Lower lobe of right lung (tissue), 2 donors: ENCODE data around the gene TOR1B. TPM values are rescaled to one million over a fixed set of nuclear protein-coding genes. Genes with fewer than 3 reads are reported as not detected.

Source experiments
- ATAC-seq, 2 donors: fragments of 200-7000 bp; cut with Tn5 transposase; one replicate each; pipeline ENCODE4 v1.9.1; 2020 to 2022; ENCODE audit warnings: mild to moderate bottlenecking in 2 of 2, moderate library complexity in 2 of 2
- DNase-seq: peaks from one replicate; pipeline ENCODE4 v3.0.0-alpha.2; 2020
- H3K27ac ChIP-seq: fragments of 200-600 bp; one replicate; pipeline ENCODE4 v1.8.0; 2022
- H3K27me3 ChIP-seq: fragments of 200-600 bp; one replicate; pipeline ENCODE4 v1.8.0; 2022; ENCODE audit warnings: low read depth
- H3K36me3 ChIP-seq: fragments of 200-600 bp; one replicate; pipeline ENCODE4 v1.8.0; 2022; ENCODE audit warnings: mild to moderate bottlenecking
- H3K4me1 ChIP-seq: fragments of 200-600 bp; one replicate; pipeline ENCODE4 v1.8.0; 2022
- H3K4me3 ChIP-seq: fragments of 200-600 bp; one replicate; pipeline ENCODE4 v1.8.0; 2022; ENCODE audit warnings: mild to moderate bottlenecking
- H3K9me3 ChIP-seq: fragments of 200-600 bp; one replicate; pipeline ENCODE4 v1.8.0; 2022
- CTCF ChIP-seq: fragments of 200-600 bp; IDR thresholded peaks from one replicate; pipeline ENCODE4 v1.8.0; 2022; ENCODE audit warnings: antibody characterized with exemption, mild to moderate bottlenecking
- intact Hi-C: fragments of 100-400 bp; cut with DNase I; formaldehyde crosslinking; loops from one replicate; pipeline ENCODE4 v1.11.0; 2022
- total RNA-seq: library from RNA; stranded (reverse); fragmentation: NEBNext Ultra II Directional; extraction: Animal tissue kit (Norgen Biotek cat#: 25700); gene quantifications from one replicate; pipeline ENCODE4 v1.2.1, GENCODE V29; 2021
- donor health status: DM: no; HTN: yes; CAD: no; lungs with severe emphysema.

The TOR1B gene
- total RNA-seq, 1 donor from 2014 or later = 34.9 TPM

- no peaks in the 10 kb centered on the region for H3K9me3 ChIP-seq
- DNase-seq (no peak), ATAC-seq (no peak)
- intact Hi-C loops = no loop called here
- TF ChIP-seq CTCF = no peak
- H3K4me1 ChIP-seq = no peaks in the 10 kb centered on the region
- H3K4me3 ChIP-seq = no peak overlapping the region
- no peaks in the 10 kb centered on the region for H3K27me3 ChIP-seq
- no peak overlapping the region for H3K27ac ChIP-seq
- peaks cover 85% of the 10 kb centered on the region for H3K36me3 ChIP-seq
Measured at GRCh38 chr9:129857207-129857606, 54.2 kb downstream of the TOR1B start.

GRCh38 chr9:129858167-129858962 lies 55.4 kb downstream of the TOR1B start:
- Histone ChIP-seq H3K4me3 (no peak overlapping the region), H3K4me1 (no peaks in the 10 kb centered on the region), H3K36me3 (peaks cover 84% of the 10 kb centered on the region), H3K27ac (no peak overlapping the region), H3K9me3 (no peaks in the 10 kb centered on the region), H3K27me3 (no peaks in the 10 kb centered on the region)
- DNase-seq (no peak), ATAC-seq (no peak)
- TF ChIP-seq CTCF = no peak
- intact Hi-C loops = no loop called here

Other genes starting within 250 kb of the TOR1B start
- not detected for gene C9orf50, start 182.1 kb upstream of the TOR1B start, total RNA-seq
- 25.1 TPM for gene NTMT1, start 177.0 kb upstream of the TOR1B start, total RNA-seq
- gene ASB6, start 161.0 kb upstream of the TOR1B start, total RNA-seq = 14.6 TPM
- 2.5 TPM for gene PRRX2, start 137.5 kb upstream of the TOR1B start, total RNA-seq
- 3.9 TPM for gene PTGES, start 50.1 kb upstream of the TOR1B start, total RNA-seq
- 34.6 TPM for gene TOR1A, start 21.0 kb downstream of the TOR1B start, total RNA-seq
- 42.0 TPM for gene C9orf78, start 32.1 kb downstream of the TOR1B start, total RNA-seq
- gene USP20, start 32.3 kb downstream of the TOR1B start, total RNA-seq = 27.0 TPM
- 61.1 TPM for gene FNBP1, start 240.0 kb downstream of the TOR1B start, total RNA-seq